ENCODE results near the gene KRTAP10-1. TPM values are rescaled to one million over a fixed set of nuclear protein-coding genes. Genes with fewer than 3 reads are reported as not detected.

Gene KRTAP10-1
- total RNA-seq, 1 experiment from 2014 or later: not detected

DNA sequence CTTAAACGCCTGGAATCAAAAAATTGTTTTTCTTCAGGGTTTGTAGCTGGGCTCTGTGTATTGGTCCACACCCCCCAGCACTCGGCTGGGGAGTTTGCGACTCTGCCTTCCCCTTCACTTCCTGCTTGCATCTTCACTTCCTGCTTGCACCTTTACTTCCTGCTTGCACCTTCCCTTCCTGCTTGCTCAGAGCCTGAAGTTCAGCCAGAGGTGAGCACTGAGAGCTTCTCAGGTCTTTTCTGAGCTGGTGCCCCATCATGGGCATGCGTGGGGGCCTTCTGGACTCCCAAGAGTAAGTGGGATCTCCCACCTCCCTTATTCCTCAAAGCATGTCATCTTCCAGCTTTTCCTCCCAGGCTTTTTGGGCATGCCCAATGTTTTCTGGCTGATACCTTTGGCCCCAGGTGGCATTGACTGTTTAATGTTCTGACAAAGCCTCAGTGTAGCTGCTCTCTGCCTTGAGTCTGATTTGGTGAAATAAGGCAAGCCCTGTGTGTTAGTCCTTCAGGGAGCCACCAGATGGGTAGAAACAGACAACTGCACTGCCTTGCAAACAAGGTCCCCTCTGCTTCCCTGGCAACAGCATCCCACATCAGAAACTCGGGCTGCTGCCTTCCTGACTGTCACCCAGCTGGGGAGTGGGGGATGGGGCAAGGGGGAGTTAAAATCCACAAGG is 7.8 kb upstream of the KRTAP10-1 start:
- no peak for DNase-seq
- no peak overlapping the region for H3K4me3 ChIP-seq (ENCODE audit: low read length)

DNA sequence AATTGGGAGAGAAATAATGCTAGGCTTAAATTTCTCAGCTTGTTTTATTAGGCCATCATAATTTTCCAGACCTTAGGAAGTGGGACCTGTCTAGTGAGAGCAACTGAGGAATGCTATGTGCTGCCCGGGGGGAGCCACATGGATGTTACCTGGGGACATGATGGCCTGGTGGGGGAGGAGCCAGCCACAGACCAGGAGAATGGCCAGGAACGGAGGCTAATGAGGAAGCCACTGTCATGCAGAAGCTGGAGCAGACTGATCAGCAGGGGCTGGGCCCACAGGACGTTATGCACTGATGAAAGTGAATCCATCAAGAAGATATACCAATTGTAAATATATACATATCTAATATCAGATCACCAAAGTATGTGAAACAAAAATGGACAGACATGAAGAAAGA is 4.6 kb upstream of the KRTAP10-1 start:
- no peak overlapping the region for H3K9ac ChIP-seq (ENCODE audit: low read length)
- no peaks in the 10 kb centered on the region for H3K36me3 ChIP-seq (ENCODE audit: insufficient read depth, low read length)
- H3K27me3 ChIP-seq (ENCODE audit: low read length): peaks cover 3% of the 10 kb centered on the region; the same call in 1 of the 2 replicates
- no peak overlapping the region for H3K4me2 ChIP-seq (ENCODE audit: low read depth, low read length, poor library complexity, severe bottlenecking)
- no peaks in the 10 kb centered on the region for H4K20me1 ChIP-seq (ENCODE audit: insufficient read depth, low read depth, low read length)
- no peak overlapping the region for H3K4me3 ChIP-seq (ENCODE audit: low read length)
- H2AFZ ChIP-seq (ENCODE audit: low read length): no peak overlapping the region
- peaks cover 6% of the 10 kb centered on the region; the same call in 1 of the 2 replicates for H3K9me3 ChIP-seq (ENCODE audit: low read length)
- no peaks in the 10 kb centered on the region for H3K4me1 ChIP-seq (ENCODE audit: low read length)
- H3K27ac ChIP-seq (ENCODE audit: low read length): no peak overlapping the region
- no peaks in the 10 kb centered on the region for H3K9me2 ChIP-seq (replicated peaks; ENCODE audit: insufficient read depth, low read length)
- DNase-seq: no peak
- no peaks in the 10 kb centered on the region for H3K79me2 ChIP-seq (ENCODE audit: low read length)

More for the DNA sequence above, 7.8 kb upstream of the KRTAP10-1 start:
- Histone ChIP-seq H3K4me1 (ENCODE audit: low read length) (no peaks in the 10 kb centered on the region), H3K9me3 (ENCODE audit: low read length) (peaks cover 6% of the 10 kb centered on the region; the same call in 1 of the 2 replicates), H3K36me3 (ENCODE audit: insufficient read depth, low read length) (no peaks in the 10 kb centered on the region), H3K27me3 (ENCODE audit: low read length) (peaks cover 3% of the 10 kb centered on the region; the same call in 1 of the 2 replicates), H2AFZ (ENCODE audit: low read length) (no peak overlapping the region), H3K9ac (ENCODE audit: low read length) (no peak overlapping the region), H3K4me2 (ENCODE audit: low read depth, low read length, poor library complexity, severe bottlenecking) (no peak overlapping the region), H3K27ac (ENCODE audit: low read length) (no peak overlapping the region), H4K20me1 (ENCODE audit: insufficient read depth, low read depth, low read length) (no peaks in the 10 kb centered on the region), H3K9me2 (replicated peaks; ENCODE audit: insufficient read depth, low read length) (no peaks in the 10 kb centered on the region), H3K79me2 (ENCODE audit: low read length) (no peaks in the 10 kb centered on the region)

- no peaks in the 10 kb centered on the region for H3K9me2 ChIP-seq (replicated peaks; ENCODE audit: insufficient read depth, low read length)
- H3K27ac ChIP-seq (ENCODE audit: low read length): no peak overlapping the region
- no peaks in the 10 kb centered on the region for H3K4me1 ChIP-seq (ENCODE audit: low read length)
- H3K9ac ChIP-seq (ENCODE audit: low read length): no peak overlapping the region
- H3K9me3 ChIP-seq (ENCODE audit: low read length): peaks cover 6% of the 10 kb centered on the region; the same call in 1 of the 2 replicates
- no peak for DNase-seq
- H3K36me3 ChIP-seq (ENCODE audit: insufficient read depth, low read length): no peaks in the 10 kb centered on the region
- no peaks in the 10 kb centered on the region for H4K20me1 ChIP-seq (ENCODE audit: insufficient read depth, low read depth, low read length)
- no peaks in the 10 kb centered on the region for H3K79me2 ChIP-seq (ENCODE audit: low read length)
- no peak overlapping the region for H2AFZ ChIP-seq (ENCODE audit: low read length)
- no peak overlapping the region for H3K4me3 ChIP-seq (ENCODE audit: low read length)
- H3K4me2 ChIP-seq (ENCODE audit: low read depth, low read length, poor library complexity, severe bottlenecking): no peak overlapping the region
- H3K27me3 ChIP-seq (ENCODE audit: low read length): peaks cover 3% of the 10 kb centered on the region; the same call in 1 of the 2 replicates
Measured at GRCh38 chr21:44542716-44543115, 2.7 kb upstream of the KRTAP10-1 start.

GRCh38 chr21:44540741-44541288 is 820 bp upstream of the KRTAP10-1 start:
- DNase-seq: no peak
- Histone ChIP-seq H3K27me3 (ENCODE audit: low read length) (peaks cover 3% of the 10 kb centered on the region; the same call in 1 of the 2 replicates), H4K20me1 (ENCODE audit: insufficient read depth, low read depth, low read length) (no peaks in the 10 kb centered on the region), H3K4me3 (ENCODE audit: low read length) (no peak overlapping the region), H3K9me2 (replicated peaks; ENCODE audit: insufficient read depth, low read length) (no peaks in the 10 kb centered on the region), H3K4me2 (ENCODE audit: low read depth, low read length, poor library complexity, severe bottlenecking) (no peak overlapping the region), H3K9me3 (ENCODE audit: low read length) (0 out of 2 replicates have a peak, but pooled peaks cover 6% of the 10 kb centered on the region), H2AFZ (ENCODE audit: low read length) (no peak overlapping the region), H3K9ac (ENCODE audit: low read length) (no peak overlapping the region), H3K36me3 (ENCODE audit: insufficient read depth, low read length) (no peaks in the 10 kb centered on the region), H3K4me1 (ENCODE audit: low read length) (no peaks in the 10 kb centered on the region), H3K79me2 (ENCODE audit: low read length) (no peaks in the 10 kb centered on the region), H3K27ac (ENCODE audit: low read length) (no peak overlapping the region)

DNA sequence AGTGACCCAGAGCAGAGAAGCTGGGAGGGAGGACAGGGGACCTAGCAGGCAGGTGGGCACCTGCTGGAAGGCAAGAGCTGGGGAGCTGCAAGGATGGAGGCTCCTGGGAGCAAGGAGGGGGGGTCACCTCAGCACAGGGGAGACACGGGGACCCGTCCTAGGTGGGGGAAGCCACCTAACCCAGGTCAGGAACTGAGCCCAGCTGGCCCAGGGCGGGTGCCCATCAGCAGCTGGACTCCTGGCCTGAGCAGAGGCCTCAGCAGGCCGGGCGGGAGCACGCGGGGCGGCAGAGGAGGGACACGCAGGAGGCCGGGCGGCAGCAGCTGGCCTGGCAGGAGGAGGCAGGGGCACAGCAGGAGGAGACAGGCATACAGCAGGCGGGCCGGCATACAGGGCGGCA is 949 bp downstream of the KRTAP10-1 start:
- 0 out of 2 replicates have a peak, but pooled peaks cover 6% of the 10 kb centered on the region for H3K9me3 ChIP-seq (ENCODE audit: low read length)
- no peak overlapping the region for H2AFZ ChIP-seq (ENCODE audit: low read length)
- H3K4me3 ChIP-seq (ENCODE audit: low read length): no peak overlapping the region
- H3K27ac ChIP-seq (ENCODE audit: low read length): no peak overlapping the region
- H3K9me2 ChIP-seq (replicated peaks; ENCODE audit: insufficient read depth, low read length): no peaks in the 10 kb centered on the region
- H3K4me2 ChIP-seq (ENCODE audit: low read depth, low read length, poor library complexity, severe bottlenecking): no peak overlapping the region
- no peaks in the 10 kb centered on the region for H3K4me1 ChIP-seq (ENCODE audit: low read length)
- H3K27me3 ChIP-seq (ENCODE audit: low read length): peaks cover 3% of the 10 kb centered on the region; the same call in 1 of the 2 replicates
- H4K20me1 ChIP-seq (ENCODE audit: insufficient read depth, low read depth, low read length): no peaks in the 10 kb centered on the region
- no peaks in the 10 kb centered on the region for H3K79me2 ChIP-seq (ENCODE audit: low read length)
- no peaks in the 10 kb centered on the region for H3K36me3 ChIP-seq (ENCODE audit: insufficient read depth, low read length)
- H3K9ac ChIP-seq (ENCODE audit: low read length): no peak overlapping the region
- DNase-seq: no peak

- H3K4me3 ChIP-seq (ENCODE audit: low read length): no peak overlapping the region
- H3K9me2 ChIP-seq (replicated peaks; ENCODE audit: insufficient read depth, low read length): no peaks in the 10 kb centered on the region
- H3K27me3 ChIP-seq (ENCODE audit: low read length): 0 out of 2 replicates have a peak, but pooled peaks cover 3% of the 10 kb centered on the region
- no peaks in the 10 kb centered on the region for H3K4me1 ChIP-seq (ENCODE audit: low read length)
- H3K9ac ChIP-seq (ENCODE audit: low read length): no peak overlapping the region
- H3K36me3 ChIP-seq (ENCODE audit: insufficient read depth, low read length): no peaks in the 10 kb centered on the region
- H3K4me2 ChIP-seq (ENCODE audit: low read depth, low read length, poor library complexity, severe bottlenecking): no peak overlapping the region
- DNase-seq: no peak
- H4K20me1 ChIP-seq (ENCODE audit: insufficient read depth, low read depth, low read length): no peaks in the 10 kb centered on the region
- no peak overlapping the region for H2AFZ ChIP-seq (ENCODE audit: low read length)
- H3K27ac ChIP-seq (ENCODE audit: low read length): no peak overlapping the region
- 0 out of 2 replicates have a peak, but pooled peaks cover 5% of the 10 kb centered on the region for H3K9me3 ChIP-seq (ENCODE audit: low read length)
- no peaks in the 10 kb centered on the region for H3K79me2 ChIP-seq (ENCODE audit: low read length)
Measured at GRCh38 chr21:44537930-44538911, 1.8 kb downstream of the KRTAP10-1 start.

GRCh38 chr21:44535963-44536362 is 4.0 kb downstream of the KRTAP10-1 start:
- no peak overlapping the region for H3K4me3 ChIP-seq (ENCODE audit: low read length)
- H3K9me2 ChIP-seq (replicated peaks; ENCODE audit: insufficient read depth, low read length): no peaks in the 10 kb centered on the region
- H3K4me1 ChIP-seq (ENCODE audit: low read length): no peaks in the 10 kb centered on the region
- no peak for DNase-seq
- H3K27ac ChIP-seq (ENCODE audit: low read length): no peak overlapping the region
- no peaks in the 10 kb centered on the region for H3K36me3 ChIP-seq (ENCODE audit: insufficient read depth, low read length)
- no peak overlapping the region for H2AFZ ChIP-seq (ENCODE audit: low read length)
- H3K27me3 ChIP-seq (ENCODE audit: low read length): no peaks in the 10 kb centered on the region
- no peak overlapping the region for H3K4me2 ChIP-seq (ENCODE audit: low read depth, low read length, poor library complexity, severe bottlenecking)
- H3K79me2 ChIP-seq (ENCODE audit: low read length): no peaks in the 10 kb centered on the region
- H3K9ac ChIP-seq (ENCODE audit: low read length): no peak overlapping the region
- H3K9me3 ChIP-seq (ENCODE audit: low read length): no peaks in the 10 kb centered on the region
- H4K20me1 ChIP-seq (ENCODE audit: insufficient read depth, low read depth, low read length): no peaks in the 10 kb centered on the region

DNA sequence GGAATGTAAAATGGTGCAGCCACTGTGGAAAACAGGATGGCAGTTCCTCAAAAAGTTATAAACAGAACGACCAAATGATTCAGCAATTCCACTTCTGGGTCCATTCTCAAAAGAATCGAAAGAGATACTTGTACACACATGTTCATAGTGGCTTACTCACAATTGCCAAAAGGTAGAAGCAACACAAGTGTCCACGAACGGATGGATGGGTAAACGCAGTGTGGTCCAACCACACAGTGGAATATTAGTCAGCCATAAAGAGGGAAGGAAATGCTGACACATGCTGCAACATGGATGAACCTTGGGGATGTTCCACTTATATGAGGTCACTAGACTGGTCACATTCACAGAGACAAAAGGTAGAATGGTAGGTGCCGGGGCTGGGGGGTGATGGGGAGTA is 5.3 kb downstream of the KRTAP10-1 start:
- no peak for DNase-seq
- Histone ChIP-seq H3K9ac (ENCODE audit: low read length) (no peak overlapping the region), H3K4me3 (ENCODE audit: low read length) (no peak overlapping the region), H3K9me2 (replicated peaks; ENCODE audit: insufficient read depth, low read length) (no peaks in the 10 kb centered on the region), H3K27ac (ENCODE audit: low read length) (no peak overlapping the region), H3K4me1 (ENCODE audit: low read length) (no peaks in the 10 kb centered on the region), H3K27me3 (ENCODE audit: low read length) (no peaks in the 10 kb centered on the region), H3K79me2 (ENCODE audit: low read length) (no peaks in the 10 kb centered on the region), H3K9me3 (ENCODE audit: low read length) (no peaks in the 10 kb centered on the region), H4K20me1 (ENCODE audit: insufficient read depth, low read depth, low read length) (no peaks in the 10 kb centered on the region), H2AFZ (ENCODE audit: low read length) (no peak overlapping the region), H3K36me3 (ENCODE audit: insufficient read depth, low read length) (no peaks in the 10 kb centered on the region), H3K4me2 (ENCODE audit: low read depth, low read length, poor library complexity, severe bottlenecking) (no peak overlapping the region)
